ENCODE data around the gene SEPTIN10.

DNA sequence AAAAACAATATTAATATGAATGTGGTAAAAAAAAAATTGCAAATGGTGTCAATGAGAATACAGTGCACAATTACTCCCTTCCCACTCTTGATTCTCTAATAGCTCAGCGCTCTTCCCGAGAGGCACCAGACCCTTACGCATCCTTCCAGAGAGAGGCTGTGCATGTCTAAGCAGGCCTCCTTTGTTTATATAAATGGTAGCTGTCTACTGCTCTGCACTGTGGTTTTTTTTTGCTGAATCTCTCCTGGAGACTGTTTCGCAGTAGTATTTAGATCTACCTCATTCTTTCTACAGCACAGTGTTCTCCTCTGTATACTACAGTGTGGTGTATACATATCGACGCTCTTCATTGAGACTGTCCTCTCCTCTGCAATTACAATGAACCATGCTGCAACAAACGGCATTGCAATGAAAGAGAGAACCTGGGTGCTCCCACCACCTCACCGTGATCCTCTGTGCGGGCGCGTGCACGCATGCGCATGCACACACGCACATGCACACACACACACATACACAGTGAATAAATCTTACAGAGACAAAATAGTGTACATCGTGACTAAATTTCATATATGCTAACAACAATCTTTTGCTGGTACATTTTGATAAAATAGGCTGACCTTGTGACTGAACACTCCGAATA, 19.4 kb downstream of the SEPTIN10 start:
- no peak for TF ChIP-seq CTCF (IDR thresholded peaks at IDR 0.05)
- TF ChIP-seq POLR2A (IDR thresholded peaks at IDR 0.05), result no peak
- no peak for TF ChIP-seq EP300 (IDR thresholded peaks at IDR 0.05)

All from ovary (tissue), 3 donors.